ENCODE data around the gene GMPPA.
A peak's percentile ranks its signal among the peaks of the same experiment; 100 is the strongest.

The GMPPA gene

GRCh38 chr2:219506153-219506801, 7.6 kb downstream of the GMPPA start:
- no peaks in the 10 kb centered on the region for H3K27me3 ChIP-seq (ENCODE audit: control insufficient read depth, insufficient read depth, low read length, poor library complexity, severe bottlenecking)
- 76 to 79% methylated on average over 23 of the region's 23 CpGs for WGBS, 2 experiments
- H3K9me3 ChIP-seq (ENCODE audit: control insufficient read depth, low read length): no peaks in the 10 kb centered on the region
- peak overlapping the region; percentile 67 for H3K27ac ChIP-seq (ENCODE audit: insufficient read depth, low read depth, low read length, poor library complexity, severe bottlenecking)
- peaks cover 40% of the 10 kb centered on the region for H3K4me1 ChIP-seq (ENCODE audit: control insufficient read depth, insufficient read depth, low read length)
- H3K36me3 ChIP-seq (ENCODE audit: control insufficient read depth, insufficient read depth, low read length): no peaks in the 10 kb centered on the region
- no peak overlapping the region for H3K4me3 ChIP-seq (ENCODE audit: insufficient read depth, low read depth, low read length)

- Histone ChIP-seq H3K27ac (ENCODE audit: insufficient read depth, low read depth, low read length, poor library complexity, severe bottlenecking) (peak overlapping the region; percentile 67), H3K4me1 (ENCODE audit: control insufficient read depth, insufficient read depth, low read length) (peaks cover 40% of the 10 kb centered on the region), H3K9me3 (ENCODE audit: control insufficient read depth, low read length) (no peaks in the 10 kb centered on the region), H3K4me3 (ENCODE audit: insufficient read depth, low read depth, low read length) (no peak overlapping the region), H3K36me3 (ENCODE audit: control insufficient read depth, insufficient read depth, low read length) (no peaks in the 10 kb centered on the region), H3K27me3 (ENCODE audit: control insufficient read depth, insufficient read depth, low read length, poor library complexity, severe bottlenecking) (no peaks in the 10 kb centered on the region)
- 27 to 33% methylated on average over 15 to 17 of the region's 17 CpGs for WGBS, 2 experiments
Observed at GRCh38 chr2:219506802-219507526, 8.3 kb downstream of the GMPPA start.

GRCh38 chr2:219507581-219508443, 9.1 kb downstream of the GMPPA start:
- H3K4me1 ChIP-seq (ENCODE audit: control insufficient read depth, insufficient read depth, low read length): peaks cover 47% of the 10 kb centered on the region
- H3K27me3 ChIP-seq (ENCODE audit: control insufficient read depth, insufficient read depth, low read length, poor library complexity, severe bottlenecking): peaks cover 3% of the 10 kb centered on the region
- no peaks in the 10 kb centered on the region for H3K36me3 ChIP-seq (ENCODE audit: control insufficient read depth, insufficient read depth, low read length)
- no peaks in the 10 kb centered on the region for H3K9me3 ChIP-seq (ENCODE audit: control insufficient read depth, low read length)
- 83 to 88% methylated on average over 7 to 8 of the region's 8 CpGs for WGBS, 2 experiments
- peak overlapping the region; percentile 67 for H3K27ac ChIP-seq (ENCODE audit: insufficient read depth, low read depth, low read length, poor library complexity, severe bottlenecking)
- H3K4me3 ChIP-seq (ENCODE audit: insufficient read depth, low read depth, low read length): no peak overlapping the region

GRCh38 chr2:219508444-219508734, 9.7 kb downstream of the GMPPA start:
- H3K36me3 ChIP-seq (ENCODE audit: control insufficient read depth, insufficient read depth, low read length): no peaks in the 10 kb centered on the region
- H3K4me1 ChIP-seq (ENCODE audit: control insufficient read depth, insufficient read depth, low read length): peaks cover 53% of the 10 kb centered on the region
- H3K27ac ChIP-seq (ENCODE audit: insufficient read depth, low read depth, low read length, poor library complexity, severe bottlenecking): no peak overlapping the region
- WGBS, 2 experiments: 70 to 82% methylated on average over 3 to 4 of the region's 4 CpGs
- H3K9me3 ChIP-seq (ENCODE audit: control insufficient read depth, low read length): no peaks in the 10 kb centered on the region
- H3K4me3 ChIP-seq (ENCODE audit: insufficient read depth, low read depth, low read length): no peak overlapping the region
- H3K27me3 ChIP-seq (ENCODE audit: control insufficient read depth, insufficient read depth, low read length, poor library complexity, severe bottlenecking): peaks cover 9% of the 10 kb centered on the region

GRCh38 chr2:219508971-219509779, 10.5 kb downstream of the GMPPA start:
- Histone ChIP-seq H3K9me3 (ENCODE audit: control insufficient read depth, low read length) (no peaks in the 10 kb centered on the region), H3K4me1 (ENCODE audit: control insufficient read depth, insufficient read depth, low read length) (peaks cover 61% of the 10 kb centered on the region), H3K27me3 (ENCODE audit: control insufficient read depth, insufficient read depth, low read length, poor library complexity, severe bottlenecking) (peaks cover 17% of the 10 kb centered on the region), H3K27ac (ENCODE audit: insufficient read depth, low read depth, low read length, poor library complexity, severe bottlenecking) (no peak overlapping the region), H3K36me3 (ENCODE audit: control insufficient read depth, insufficient read depth, low read length) (no peaks in the 10 kb centered on the region), H3K4me3 (ENCODE audit: insufficient read depth, low read depth, low read length) (no peak overlapping the region)
- 19 to 20% methylated on average over 13 to 14 of the region's 14 CpGs for WGBS, 2 experiments

GRCh38 chr2:219509780-219510511, 11.3 kb downstream of the GMPPA start:
- Histone ChIP-seq H3K4me1 (ENCODE audit: control insufficient read depth, insufficient read depth, low read length) (peaks cover 64% of the 10 kb centered on the region), H3K9me3 (ENCODE audit: control insufficient read depth, low read length) (no peaks in the 10 kb centered on the region), H3K4me3 (ENCODE audit: insufficient read depth, low read depth, low read length) (peak overlapping the region; percentile 22), H3K27me3 (ENCODE audit: control insufficient read depth, insufficient read depth, low read length, poor library complexity, severe bottlenecking) (peaks cover 25% of the 10 kb centered on the region), H3K36me3 (ENCODE audit: control insufficient read depth, insufficient read depth, low read length) (no peaks in the 10 kb centered on the region), H3K27ac (ENCODE audit: insufficient read depth, low read depth, low read length, poor library complexity, severe bottlenecking) (peak overlapping the region; percentile 50)
- WGBS, 2 experiments: 2% methylated on average over 26 of the region's 26 CpGs

GRCh38 chr2:219510512-219511135, 11.9 kb downstream of the GMPPA start:
- Histone ChIP-seq H3K4me1 (ENCODE audit: control insufficient read depth, insufficient read depth, low read length) (peaks cover 65% of the 10 kb centered on the region), H3K36me3 (ENCODE audit: control insufficient read depth, insufficient read depth, low read length) (no peaks in the 10 kb centered on the region), H3K9me3 (ENCODE audit: control insufficient read depth, low read length) (no peaks in the 10 kb centered on the region), H3K27ac (ENCODE audit: insufficient read depth, low read depth, low read length, poor library complexity, severe bottlenecking) (peak overlapping the region; percentile 50), H3K4me3 (ENCODE audit: insufficient read depth, low read depth, low read length) (peak overlapping the region; percentile 22), H3K27me3 (ENCODE audit: control insufficient read depth, insufficient read depth, low read length, poor library complexity, severe bottlenecking) (peaks cover 27% of the 10 kb centered on the region)
- WGBS, 2 experiments: 60 to 62% methylated on average over 22 of the region's 22 CpGs

GRCh38 chr2:219511547-219512325, 13.0 kb downstream of the GMPPA start:
- H3K27me3 ChIP-seq (ENCODE audit: control insufficient read depth, insufficient read depth, low read length, poor library complexity, severe bottlenecking): peaks cover 27% of the 10 kb centered on the region
- no peak overlapping the region for H3K27ac ChIP-seq (ENCODE audit: insufficient read depth, low read depth, low read length, poor library complexity, severe bottlenecking)
- 55 to 58% methylated on average over 15 of the region's 15 CpGs for WGBS, 2 experiments
- no peaks in the 10 kb centered on the region for H3K9me3 ChIP-seq (ENCODE audit: control insufficient read depth, low read length)
- no peak overlapping the region for H3K4me3 ChIP-seq (ENCODE audit: insufficient read depth, low read depth, low read length)
- no peaks in the 10 kb centered on the region for H3K36me3 ChIP-seq (ENCODE audit: control insufficient read depth, insufficient read depth, low read length)
- H3K4me1 ChIP-seq (ENCODE audit: control insufficient read depth, insufficient read depth, low read length): peaks cover 62% of the 10 kb centered on the region

All from ectodermal cell (in vitro differentiated cells).